Erythroblast (primary cell): Measurements from ENCODE around the gene MOCS1.

ENCODE experiments used
- GATA1 ChIP-seq: IDR thresholded peaks from 2 replicates; pipeline ENCODE4 v1.6.1; 2011; ENCODE audit warnings: low read depth, mild to moderate bottlenecking, control low read depth, low read length, moderate library complexity
- POLR2A ChIP-seq: IDR thresholded peaks from 2 replicates; pipeline ENCODE4 v1.6.1; 2011; ENCODE audit warnings: mild to moderate bottlenecking, low read length

DNA sequence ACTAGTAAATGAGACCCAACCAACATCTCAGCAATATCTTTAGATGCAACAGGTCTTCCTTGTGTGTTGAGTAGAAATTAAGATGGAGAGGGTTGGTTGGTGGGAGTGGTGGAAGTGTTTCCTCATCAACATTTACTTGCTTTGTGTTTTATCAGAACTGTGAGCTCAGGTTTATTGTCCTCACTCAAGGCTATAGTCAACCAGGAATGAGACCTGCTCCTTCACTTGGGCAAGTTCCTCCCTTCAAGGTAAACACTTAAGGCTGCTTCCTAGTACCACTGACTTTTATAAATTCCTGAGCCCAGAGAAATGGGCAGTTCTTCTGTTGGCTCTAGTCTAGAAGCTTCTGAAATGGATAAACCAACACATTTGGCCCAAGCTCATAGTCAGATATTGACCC lies 48.9 kb upstream of the MOCS1 start:
- TF ChIP-seq POLR2A: no peak
- no peak for TF ChIP-seq GATA1
